GM18526 (cell line): ENCODE measurements around the gene YPEL2.

Experiments used
- POLR2A ChIP-seq: IDR thresholded peaks from 3 replicates; pipeline ENCODE4 v1.6.1; 2011; ENCODE audit not compliant: insufficient read length; ENCODE audit errors: extremely low read depth

YPEL2 gene

GRCh38 chr17:59441464-59442096 is 110.1 kb downstream of the YPEL2 start:
- TF ChIP-seq POLR2A, result no peak

- no peak for TF ChIP-seq POLR2A
Measured at GRCh38 chr17:59443106-59443505, 111.7 kb downstream of the YPEL2 start.
